Measurements from ENCODE around the gene ZNF524. TPM values are rescaled to one million over a fixed set of nuclear protein-coding genes. Genes with fewer than 3 reads are reported as not detected.

Gene ZNF524
- polyA plus RNA-seq, 1 experiment, result 2.6 TPM

DNA sequence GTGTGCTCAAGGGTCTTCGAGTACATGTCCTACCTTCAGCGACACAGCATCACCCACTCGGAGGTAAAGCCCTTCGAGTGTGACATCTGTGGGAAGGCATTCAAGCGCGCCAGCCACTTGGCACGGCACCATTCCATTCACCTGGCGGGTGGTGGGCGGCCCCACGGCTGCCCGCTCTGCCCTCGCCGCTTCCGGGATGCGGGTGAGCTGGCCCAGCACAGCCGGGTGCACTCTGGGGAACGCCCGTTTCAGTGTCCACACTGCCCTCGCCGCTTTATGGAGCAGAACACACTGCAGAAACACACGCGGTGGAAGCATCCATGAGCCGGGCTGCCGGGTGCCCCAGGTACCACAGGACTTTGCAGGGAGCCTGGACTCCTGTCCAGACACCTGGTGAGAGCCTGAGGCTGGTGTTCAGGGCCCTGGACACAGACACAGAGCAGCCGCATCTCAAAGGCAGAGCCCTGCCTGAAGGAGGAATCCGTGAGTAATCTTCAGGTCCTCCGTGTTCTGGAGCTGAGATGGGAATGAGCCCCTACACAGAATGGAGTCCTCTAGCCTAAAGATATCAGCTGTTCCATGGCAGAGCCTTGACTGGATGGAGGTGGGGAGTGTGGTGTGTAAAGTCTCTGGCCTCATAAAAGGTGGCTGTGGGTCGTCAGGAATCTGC, 44.9 kb downstream of the ZNF524 start:
- H3K27ac ChIP-seq (ENCODE audit: low read depth, low read length), result no peak overlapping the region
- DNase-seq (ENCODE audit: low read depth, low spot score), result no peak
- no peaks in the 10 kb centered on the region for H3K27me3 ChIP-seq (ENCODE audit: control insufficient read depth, insufficient read depth, low read length)
- CTCF ChIA-PET, result interaction anchor here (0.6 to 2.1 kb wide), 5 partner anchors 8 to 177 kb away, joined by 3 to 7 read pairs (median 4); no protein-coding TSS in a partner anchor
- POLR2A ChIA-PET, result interaction anchor here (0.7 to 1.7 kb wide), 2 partner anchors 12 to 103 kb away, joined by 3 read pairs; no protein-coding TSS in a partner anchor
- H3K4me3 ChIP-seq (ENCODE audit: low read depth, low read length), result peak overlapping the region; percentile 84
- no peak for TF ChIP-seq CTCF (IDR thresholded peaks at IDR 0.05; ENCODE audit: low read depth, low read length)
- no peaks in the 10 kb centered on the region; the same call in 1 of the 2 replicates for H3K9me3 ChIP-seq (ENCODE audit: control insufficient read depth, insufficient read depth, low read length)

DNA sequence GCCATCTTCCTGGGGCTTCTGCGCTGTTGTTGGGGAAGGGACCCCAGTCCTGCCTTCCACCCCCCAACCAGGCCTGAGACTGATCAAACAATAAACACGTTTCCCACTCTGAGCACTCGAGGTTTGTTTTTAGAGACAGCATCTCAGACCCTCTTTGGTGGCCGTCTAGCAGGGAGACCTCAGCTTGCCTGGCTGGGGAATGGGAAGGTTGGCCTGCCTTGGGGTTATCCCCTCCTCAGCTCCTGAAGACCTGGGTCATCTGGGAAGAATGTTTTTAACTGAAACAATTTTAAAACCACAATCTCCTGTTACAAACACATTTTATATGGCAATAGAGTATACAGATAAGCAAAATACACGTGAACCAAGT, 45.4 kb downstream of the ZNF524 start:
- no peak for DNase-seq (ENCODE audit: low read depth, low spot score)
- no peaks in the 10 kb centered on the region for H3K27me3 ChIP-seq (ENCODE audit: control insufficient read depth, insufficient read depth, low read length)
- no peak overlapping the region for H3K4me3 ChIP-seq (ENCODE audit: low read depth, low read length)
- ChIA-PET CTCF (interaction anchor here (0.7 to 2.1 kb wide), 4 partner anchors 9 to 178 kb away, joined by 3 to 6 read pairs (median 4); no protein-coding TSS in a partner anchor), POLR2A (interaction anchor here (0.7 to 1.7 kb wide), 2 partner anchors 13 to 104 kb away, joined by 3 read pairs; no protein-coding TSS in a partner anchor)
- TF ChIP-seq CTCF (IDR thresholded peaks at IDR 0.05; ENCODE audit: low read depth, low read length), result no peak
- H3K9me3 ChIP-seq (ENCODE audit: control insufficient read depth, insufficient read depth, low read length), result no peaks in the 10 kb centered on the region; the same call in 1 of the 2 replicates
- no peak overlapping the region for H3K27ac ChIP-seq (ENCODE audit: low read depth, low read length)

- ChIA-PET POLR2A (interaction anchor here (0.8 to 1.0 kb wide), 2 partner anchors 11 to 12 kb away, joined by 3 read pairs; no protein-coding TSS in a partner anchor), CTCF (interaction anchor here (1.0 to 2.1 kb wide), 4 partner anchors 8 to 179 kb away, joined by 4 to 8 read pairs (median 6); no protein-coding TSS in a partner anchor)
- peak overlapping the region; percentile 79 for H3K4me3 ChIP-seq (ENCODE audit: low read depth, low read length)
- peak overlapping the region; percentile 2 for H3K27ac ChIP-seq (ENCODE audit: low read depth, low read length)
- no peaks in the 10 kb centered on the region for H3K27me3 ChIP-seq (ENCODE audit: control insufficient read depth, insufficient read depth, low read length)
- H3K9me3 ChIP-seq (ENCODE audit: control insufficient read depth, insufficient read depth, low read length), result no peaks in the 10 kb centered on the region; the same call in 1 of the 2 replicates
- TF ChIP-seq CTCF (IDR thresholded peaks at IDR 0.05; ENCODE audit: low read depth, low read length), result no peak
- no peak for DNase-seq (ENCODE audit: low read depth, low spot score)
Measured at GRCh38 chr19:55646889-55647731, 47.0 kb downstream of the ZNF524 start.

DNA sequence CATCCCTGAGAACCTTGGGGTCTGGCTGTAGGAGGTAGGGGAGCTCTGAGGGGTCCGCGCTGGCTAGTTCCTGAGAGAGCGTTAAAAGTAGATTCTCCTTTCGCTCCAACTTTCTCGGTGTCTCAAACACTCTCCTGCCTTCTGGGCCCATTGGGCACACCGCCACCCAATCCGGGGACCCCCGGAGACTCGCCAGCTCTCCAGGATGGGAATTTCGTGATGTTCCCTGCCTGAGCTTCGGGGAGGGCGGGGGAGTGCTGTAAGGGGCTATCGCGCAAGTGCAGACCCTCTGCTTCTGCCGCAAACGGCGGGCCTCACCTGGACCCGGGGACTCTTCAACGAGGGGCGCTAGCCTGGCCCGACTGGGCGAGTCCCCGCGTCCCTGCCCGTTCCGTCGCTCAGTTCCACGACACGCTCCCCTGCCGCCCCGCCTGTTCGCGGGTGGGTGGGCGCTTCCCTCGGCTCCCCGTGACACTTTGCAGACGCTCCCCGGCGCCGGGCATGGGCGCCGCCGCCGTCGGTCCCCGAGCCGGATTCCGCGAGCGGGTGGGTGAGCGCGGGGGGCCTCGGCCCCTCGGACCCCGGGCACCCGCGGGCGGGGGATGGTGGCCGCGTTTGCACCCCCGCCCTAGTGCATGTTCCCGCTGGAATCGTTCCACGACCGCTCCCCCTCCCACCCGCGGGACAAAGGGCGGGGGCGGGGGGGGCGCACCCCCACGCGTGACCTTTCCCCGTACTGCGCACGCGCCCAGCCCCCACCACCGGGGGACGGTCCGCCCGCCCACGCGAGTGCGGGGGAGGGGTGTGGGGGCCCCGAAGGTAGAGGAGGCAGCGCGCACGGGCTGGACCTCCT, 47.9 kb downstream of the ZNF524 start, which contains the start of gene CCDC106:
Gene CCDC106, plus strand, starts transcription at position 481 of the 853 bp plus-strand sequence. CDS start 835 bp downstream, outside the sequence.
- no peak for DNase-seq (ENCODE audit: low read depth, low spot score)
- Histone ChIP-seq H3K9me3 (ENCODE audit: control insufficient read depth, insufficient read depth, low read length) (no peaks in the 10 kb centered on the region; the same call in 1 of the 2 replicates), H3K27me3 (ENCODE audit: control insufficient read depth, insufficient read depth, low read length) (no peaks in the 10 kb centered on the region), H3K4me3 (ENCODE audit: low read depth, low read length) (peak within 1 kb of the TSS; percentile 79), H3K27ac (ENCODE audit: low read depth, low read length) (peak within 1 kb of the TSS; percentile 31)
- no peak for TF ChIP-seq CTCF (IDR thresholded peaks at IDR 0.05; ENCODE audit: low read depth, low read length)
- CTCF ChIA-PET, result interaction anchor here (1.0 to 1.5 kb wide), 3 partner anchors 9 to 17 kb away, joined by 4 to 8 read pairs (median 6); no protein-coding TSS in a partner anchor
- POLR2A ChIA-PET, result interaction anchor here (0.8 to 1.0 kb wide), 2 partner anchors 12 to 13 kb away, joined by 3 read pairs; no protein-coding TSS in a partner anchor

Data from AG04450 (cell line).